ENCODE data around the gene GH2.

GRCh38 chr17:63859257-63859656 lies 22.5 kb downstream of the GH2 start:
- TF ChIP-seq CTCF (conservative IDR thresholded peaks at IDR 0.05 in 1 of 2, IDR thresholded peaks at IDR 0.05 in 1 of 2; ENCODE audit: extremely low read depth in 1 of 2, insufficient read depth in 1 of 2, low read depth in 1 of 2, low read length in 2 of 2) (no peak), EZH2 (IDR thresholded peaks at IDR 0.05; ENCODE audit: borderline replicate concordance, low read length) (no peak)

All from mammary epithelial cell (primary cell).